HG02571 (cell line): ENCODE data around the gene DPYSL3.

Experiments
- ATAC-seq: cut with Tn5 transposase; IDR thresholded peaks from one replicate; pipeline ENCODE4 v1.9.1; 2021; ENCODE audit warnings: mild to moderate bottlenecking, moderate library complexity; ENCODE audit not compliant: unreplicated experiment

Gene DPYSL3

DNA sequence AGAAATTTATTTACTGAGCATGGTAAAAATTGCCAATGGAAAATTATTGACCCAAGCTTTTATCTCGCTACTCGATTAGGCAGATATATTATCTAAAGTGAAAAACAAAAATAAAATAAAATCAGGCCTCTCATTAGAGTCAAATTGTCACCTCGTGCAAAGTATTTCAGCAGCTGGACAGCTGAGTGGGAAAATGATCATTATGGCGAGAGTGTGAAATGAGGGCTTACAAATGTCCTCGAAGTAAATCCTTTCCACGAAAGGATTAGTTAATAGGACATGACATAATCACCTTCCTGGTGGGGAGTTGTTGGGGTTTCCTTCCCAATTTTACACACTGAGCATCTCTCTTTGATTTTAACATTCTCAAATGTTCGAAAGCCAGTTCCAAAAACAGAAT lies 5.4 kb upstream of the DPYSL3 start:
- ATAC-seq: no peak

DNA sequence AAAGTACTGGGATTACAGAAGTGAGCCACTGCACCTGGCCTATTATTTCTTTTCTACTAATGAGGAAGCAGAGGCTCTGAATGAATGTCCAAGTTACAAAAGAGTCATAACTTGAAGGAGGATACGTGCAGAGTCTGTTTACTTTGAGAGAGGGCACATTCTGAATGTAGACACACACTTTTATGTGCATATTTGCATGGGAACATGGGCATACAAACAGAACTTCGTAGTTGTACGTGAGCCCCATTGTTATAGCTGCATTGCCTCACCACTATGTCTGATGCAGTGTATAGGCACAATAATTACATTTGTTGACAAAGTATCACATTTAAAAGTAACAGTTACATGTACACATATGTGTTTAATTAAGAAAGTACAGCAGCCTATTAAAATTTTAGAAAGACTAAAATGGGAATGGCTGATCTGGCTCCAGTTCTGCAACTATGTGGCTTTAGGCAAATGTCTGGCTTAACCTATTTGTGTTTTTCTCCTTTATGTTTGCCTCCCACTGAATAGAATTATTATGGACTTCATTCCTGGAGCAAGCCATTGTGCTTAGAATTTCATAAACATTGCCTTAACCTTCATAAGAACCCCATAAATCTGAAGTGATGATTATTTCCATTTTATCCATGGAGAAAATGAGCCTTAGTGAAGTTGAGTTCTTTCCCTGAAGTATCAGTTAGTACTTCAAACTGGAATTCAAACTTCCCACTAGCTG lies 3.0 kb upstream of the DPYSL3 start:
- no peak for ATAC-seq

DNA sequence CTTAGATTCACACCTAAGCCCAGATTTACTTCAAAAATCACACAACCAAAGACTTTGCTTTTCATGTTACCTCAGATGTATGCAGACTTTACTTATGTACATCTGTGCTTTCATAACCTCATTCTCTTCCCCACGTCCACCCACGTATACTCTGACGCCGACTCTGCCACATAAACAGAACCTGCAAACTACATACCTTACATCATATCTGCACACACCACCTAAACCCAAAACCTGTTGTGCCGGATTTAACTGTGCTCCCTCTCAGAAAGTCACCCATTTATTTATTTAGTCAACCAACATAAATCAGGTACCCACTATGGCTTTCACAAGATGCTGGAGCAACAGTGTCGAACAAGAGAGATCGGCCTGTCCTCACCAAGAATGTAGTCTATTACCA lies 1.0 kb upstream of the DPYSL3 start:
- no peak for ATAC-seq

DNA sequence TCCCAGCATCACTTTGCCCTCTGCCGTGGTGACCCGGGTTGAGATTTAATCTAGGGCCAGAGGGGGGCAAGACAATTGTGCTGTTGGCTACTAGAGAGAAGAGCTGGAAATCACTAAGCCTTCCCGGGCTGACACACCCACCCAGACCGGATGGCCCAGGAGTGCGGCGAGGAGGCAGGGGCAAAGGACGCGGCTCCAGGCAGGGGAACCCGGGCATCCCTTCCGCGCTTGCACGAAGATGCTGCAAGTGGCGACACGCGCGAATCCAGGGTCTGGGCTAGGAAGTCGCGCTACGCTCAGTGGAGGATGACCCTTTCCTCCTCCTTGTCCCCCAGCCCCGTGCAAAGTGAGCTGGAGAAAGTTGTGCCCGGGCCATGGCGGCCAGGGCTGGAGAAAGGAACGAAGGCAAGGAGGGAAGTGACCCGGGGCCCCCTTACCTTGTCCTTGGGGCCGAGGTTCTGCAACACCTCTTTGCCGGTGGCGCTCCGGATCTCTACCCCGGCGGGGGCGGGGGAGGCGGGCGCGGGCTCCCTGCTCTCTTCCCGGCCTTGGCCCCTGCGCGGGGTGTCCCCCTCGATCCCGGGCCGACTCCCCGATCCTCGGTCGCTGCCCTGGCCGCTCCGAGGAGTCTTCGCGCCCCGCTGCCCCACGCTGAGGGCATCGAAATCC lies 693 bp downstream of the DPYSL3 start:
- ATAC-seq: no peak

DNA sequence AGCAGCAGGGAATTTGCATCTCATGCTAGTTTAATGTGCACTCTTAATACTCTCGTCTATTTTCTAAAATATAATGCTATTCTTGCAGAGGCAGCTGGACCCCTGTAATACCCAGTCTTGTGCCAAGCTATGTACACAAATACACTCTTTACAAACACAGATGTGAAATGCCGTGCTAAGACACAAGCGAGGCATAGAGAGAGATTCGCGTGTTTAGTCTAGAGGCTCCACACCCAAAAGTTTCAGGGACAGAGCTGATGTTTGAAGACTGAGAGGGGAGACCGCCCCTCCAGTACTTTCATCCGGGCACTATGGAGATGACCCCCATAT lies 1.2 kb downstream of the DPYSL3 start:
- ATAC-seq: no peak

DNA sequence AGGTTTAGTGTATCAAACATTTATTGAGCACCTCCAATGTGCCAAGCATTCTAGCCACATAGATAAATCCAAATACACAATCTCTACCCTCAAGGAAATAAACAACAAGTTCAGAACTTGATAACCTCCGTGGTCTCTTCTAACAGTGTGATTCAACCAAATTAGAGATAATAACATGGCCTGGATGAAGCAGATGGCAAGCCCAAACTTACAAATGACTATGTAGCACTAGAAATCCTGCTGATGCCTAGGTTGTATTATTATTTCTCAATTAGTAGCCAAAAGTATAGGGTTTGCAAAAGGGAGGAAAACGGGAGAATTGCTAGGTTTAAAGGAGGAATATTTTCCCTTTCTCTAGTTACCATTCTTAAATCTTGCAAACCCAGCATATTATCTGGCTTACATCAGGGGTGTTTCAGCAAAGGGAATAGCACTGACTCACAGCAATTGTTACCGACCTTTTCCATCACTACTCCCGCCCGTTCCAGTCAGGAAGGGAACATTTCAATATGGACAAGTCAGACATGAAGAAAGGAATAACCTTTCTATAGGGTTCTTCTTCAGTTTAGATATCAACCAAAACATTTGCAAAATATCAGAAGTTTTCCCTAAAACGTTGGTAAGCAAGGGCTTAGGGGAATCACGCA lies 2.3 kb downstream of the DPYSL3 start:
- ATAC-seq: no peak

DNA sequence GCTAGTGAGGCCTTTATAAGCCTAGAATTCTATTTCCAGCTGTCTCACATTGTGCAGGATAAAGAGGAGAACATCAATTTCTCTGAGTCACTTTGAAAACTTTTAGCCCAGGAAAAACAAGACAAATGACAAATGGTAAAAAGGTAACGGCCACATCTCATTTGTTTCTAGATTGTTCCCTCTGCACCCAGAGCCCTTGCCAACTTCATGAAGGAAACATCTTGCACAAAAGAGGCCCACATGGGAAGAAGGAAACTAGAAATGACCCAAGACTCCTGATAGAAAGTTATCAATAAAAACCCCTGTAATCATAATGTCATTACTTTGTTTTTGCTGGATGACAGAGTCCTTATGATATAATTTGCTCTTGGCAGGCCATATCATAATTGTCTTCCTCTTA lies 5.3 kb downstream of the DPYSL3 start:
- no peak for ATAC-seq

DNA sequence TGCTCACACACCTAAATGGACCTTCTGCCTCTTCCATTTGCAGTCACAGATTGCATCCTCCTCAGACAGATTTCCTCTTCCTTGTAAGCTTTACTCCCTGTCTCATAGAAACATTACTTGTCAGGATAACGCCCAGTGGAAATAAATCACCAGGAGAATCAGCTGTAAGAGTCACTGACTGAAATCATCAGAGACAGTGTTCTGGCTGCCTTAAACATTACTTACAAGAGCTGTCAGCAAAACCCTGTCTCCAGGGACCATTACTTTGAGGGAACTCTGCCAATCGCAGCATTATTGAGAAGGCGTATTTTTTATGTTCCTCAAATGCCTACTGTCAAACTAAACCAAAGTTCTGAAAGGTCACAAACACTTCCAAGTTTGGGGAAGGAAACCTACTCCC lies 5.9 kb downstream of the DPYSL3 start:
- ATAC-seq: no peak

DNA sequence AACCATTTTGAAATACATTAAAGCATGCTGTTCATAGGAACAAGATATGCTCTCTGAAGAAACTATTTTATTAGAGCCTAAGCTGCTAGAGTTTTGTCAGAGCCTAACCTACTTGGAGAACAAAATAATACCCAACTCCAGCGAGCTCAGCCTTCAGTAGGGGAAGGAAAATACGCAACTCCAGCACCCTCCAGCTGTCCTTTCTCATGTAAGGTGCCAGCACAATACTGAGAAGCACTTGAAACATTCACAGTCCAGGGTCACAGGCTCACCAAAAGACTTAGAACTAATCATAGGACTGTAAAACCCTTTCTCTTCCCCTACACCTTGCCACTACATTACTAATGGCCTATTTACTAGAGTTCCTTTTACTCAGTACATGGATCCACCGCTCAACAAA lies 18.9 kb downstream of the DPYSL3 start:
- no peak for ATAC-seq

DNA sequence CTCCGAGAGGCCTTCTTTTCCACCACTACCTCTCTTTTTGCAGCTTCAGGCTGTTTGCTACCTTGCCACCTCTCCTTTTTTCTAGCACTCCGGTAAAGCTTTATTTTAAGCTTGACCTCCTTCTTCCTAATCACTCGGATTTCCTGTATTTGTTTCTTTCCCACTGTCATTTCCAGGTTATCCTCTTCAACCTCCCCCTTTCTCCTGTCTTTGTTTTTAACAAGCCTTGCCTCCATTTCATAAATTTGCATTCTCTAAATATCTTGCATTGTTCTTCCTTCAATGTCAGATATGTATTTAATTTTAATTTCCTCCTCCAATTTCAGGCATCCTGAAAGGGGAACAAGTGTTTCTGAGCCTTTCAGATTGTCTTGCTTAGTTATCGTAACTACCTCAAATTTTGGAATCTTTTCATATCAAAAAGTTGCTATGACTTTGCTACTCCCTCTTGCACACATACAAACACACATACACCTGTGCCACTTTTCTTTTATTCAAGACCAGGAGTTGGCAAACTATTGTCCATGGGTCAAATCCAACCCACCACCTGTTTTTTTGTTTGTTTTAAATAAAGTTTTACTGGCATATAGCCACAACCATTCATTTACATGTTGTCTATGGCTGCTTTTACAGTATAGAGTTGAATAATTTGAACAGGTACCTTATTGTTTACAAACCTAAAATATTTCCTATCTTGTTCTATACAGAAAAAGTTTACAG lies 22.7 kb downstream of the DPYSL3 start:
- ATAC-seq: no peak

DNA sequence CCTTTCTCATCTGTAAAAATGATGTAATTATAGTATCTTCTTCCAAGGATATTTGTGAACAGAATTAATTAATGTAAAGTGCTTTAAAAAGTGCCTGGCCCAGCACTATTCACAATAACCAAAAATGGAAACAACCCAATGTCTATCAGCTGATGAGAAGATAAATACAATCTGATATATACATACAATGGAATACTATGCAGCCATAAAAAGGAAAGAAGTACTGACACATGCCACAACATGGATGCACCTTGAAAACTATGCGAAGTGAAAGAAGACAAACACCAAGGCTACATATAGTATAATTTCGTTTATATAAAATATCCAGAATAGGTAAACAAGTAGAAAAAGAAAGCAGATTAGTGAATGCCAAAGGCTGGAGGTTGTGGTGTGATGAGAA lies 24.1 kb downstream of the DPYSL3 start:
- ATAC-seq: no peak

DNA sequence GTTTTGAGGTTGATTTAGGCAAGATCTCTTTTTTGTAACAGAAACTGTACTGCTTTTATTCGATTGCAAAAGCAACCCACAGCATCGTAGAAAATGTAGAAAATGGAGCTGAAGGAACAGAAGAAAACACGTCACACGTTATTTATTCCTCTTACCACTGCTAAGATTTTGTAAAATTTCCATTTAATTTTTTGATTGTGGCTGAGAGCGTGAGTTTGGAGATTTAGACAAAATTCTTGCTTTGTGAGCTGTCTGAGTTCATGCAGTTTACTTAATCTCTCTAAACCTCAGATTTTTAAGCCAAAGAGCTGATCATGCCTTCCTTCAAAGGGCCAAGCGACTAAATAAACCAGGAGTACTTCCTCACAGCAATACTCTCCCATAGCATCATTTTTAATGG lies 24.8 kb downstream of the DPYSL3 start:
- no peak for ATAC-seq

DNA sequence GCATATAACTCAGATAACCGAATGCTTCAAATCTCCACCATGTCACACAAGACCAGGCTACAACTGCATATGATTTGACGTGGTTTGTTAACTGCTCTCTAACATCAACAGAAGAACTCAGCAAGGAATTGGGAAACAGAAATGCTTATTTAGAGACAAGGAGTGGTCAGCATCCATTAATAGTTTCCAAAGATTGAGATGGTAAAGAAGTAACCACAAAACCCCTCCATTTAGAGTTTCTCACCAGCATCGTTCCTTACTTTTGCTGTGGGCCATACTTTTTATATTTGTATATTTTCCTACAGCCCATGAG lies 25.2 kb downstream of the DPYSL3 start:
- ATAC-seq: no peak

DNA sequence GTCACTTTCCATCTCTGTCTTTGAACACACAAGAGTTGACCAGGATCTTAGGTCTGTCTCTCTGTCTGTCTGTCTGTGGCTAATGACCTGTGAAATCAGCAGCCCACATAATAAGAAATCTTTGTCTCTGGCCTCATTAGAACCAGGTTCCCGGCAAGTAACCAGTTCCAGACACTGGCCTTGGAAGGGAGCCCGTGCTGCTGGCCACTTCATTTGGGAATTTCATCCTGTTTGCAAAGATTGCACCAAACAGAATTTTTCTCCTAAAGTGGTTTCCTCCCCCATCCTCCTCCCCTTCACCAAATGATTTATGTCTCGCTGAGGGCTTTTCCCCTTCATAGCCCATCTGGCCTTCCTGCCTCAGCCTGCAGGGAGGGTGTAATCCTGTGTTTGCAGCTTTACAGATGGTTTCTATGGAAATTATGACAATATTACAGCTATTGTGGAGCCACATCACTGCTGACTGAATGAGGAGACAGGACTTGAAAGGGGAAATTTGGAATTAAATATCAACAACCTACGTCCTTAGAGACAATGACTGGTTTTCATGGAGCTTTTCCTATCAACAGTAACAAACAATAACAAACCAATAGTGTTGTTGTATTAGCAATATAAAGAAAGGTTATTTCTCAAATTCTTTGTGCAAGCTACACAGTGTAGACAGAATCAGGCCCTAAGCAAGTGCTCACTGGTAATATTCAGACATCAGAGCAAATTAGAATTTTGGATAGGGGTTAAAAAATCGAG lies 25.7 kb downstream of the DPYSL3 start:
- ATAC-seq: no peak

DNA sequence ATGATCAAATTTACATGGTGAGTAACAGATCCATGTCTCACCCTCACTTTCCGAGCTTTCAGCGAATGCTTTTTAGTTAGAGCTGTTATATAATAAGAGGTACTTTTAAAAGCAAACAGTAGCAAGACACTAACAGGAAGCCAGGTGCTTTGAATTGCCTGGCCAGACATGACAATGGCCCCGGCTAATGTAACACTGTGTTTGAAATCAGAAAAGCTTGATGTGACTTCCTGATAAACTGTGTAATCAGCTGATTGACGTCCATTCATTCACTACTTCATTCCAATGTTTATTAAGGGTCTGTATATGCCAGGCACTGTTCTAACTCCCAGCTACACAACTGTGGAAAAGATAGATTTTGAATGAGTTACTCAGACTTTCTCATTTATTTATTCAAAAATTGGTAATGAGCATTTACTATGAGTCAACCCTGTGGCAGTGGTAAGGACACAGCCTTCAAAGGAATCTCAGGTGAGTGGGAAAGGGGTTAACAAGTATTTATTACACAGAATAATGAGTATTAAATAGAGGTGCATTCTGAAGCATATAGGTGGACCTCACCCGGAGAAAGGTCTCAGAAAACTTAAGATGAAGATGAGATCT lies 26.6 kb downstream of the DPYSL3 start:
- ATAC-seq: no peak

DNA sequence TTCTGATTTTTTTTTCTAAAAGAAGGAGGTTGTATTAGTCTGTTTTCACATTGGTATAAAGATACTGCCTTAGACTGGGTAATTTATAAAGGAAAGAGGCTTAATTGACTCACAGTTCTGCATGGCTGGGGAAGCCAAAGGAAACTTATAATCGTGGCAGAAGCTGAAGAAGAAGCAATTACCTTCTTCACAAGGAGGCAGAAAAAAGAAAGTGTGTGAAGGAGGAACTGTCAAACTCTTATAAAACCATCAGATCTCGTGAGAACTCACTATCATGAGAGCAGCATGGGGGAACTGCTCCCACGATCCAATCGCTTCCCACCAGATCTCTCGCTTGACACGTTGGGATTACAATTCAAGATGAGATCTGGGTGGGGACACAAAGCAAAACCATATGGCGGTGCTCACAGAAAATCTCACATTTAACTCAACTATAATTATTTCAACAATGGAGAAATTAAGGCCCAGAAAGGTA lies 27.1 kb downstream of the DPYSL3 start:
- ATAC-seq: no peak

DNA sequence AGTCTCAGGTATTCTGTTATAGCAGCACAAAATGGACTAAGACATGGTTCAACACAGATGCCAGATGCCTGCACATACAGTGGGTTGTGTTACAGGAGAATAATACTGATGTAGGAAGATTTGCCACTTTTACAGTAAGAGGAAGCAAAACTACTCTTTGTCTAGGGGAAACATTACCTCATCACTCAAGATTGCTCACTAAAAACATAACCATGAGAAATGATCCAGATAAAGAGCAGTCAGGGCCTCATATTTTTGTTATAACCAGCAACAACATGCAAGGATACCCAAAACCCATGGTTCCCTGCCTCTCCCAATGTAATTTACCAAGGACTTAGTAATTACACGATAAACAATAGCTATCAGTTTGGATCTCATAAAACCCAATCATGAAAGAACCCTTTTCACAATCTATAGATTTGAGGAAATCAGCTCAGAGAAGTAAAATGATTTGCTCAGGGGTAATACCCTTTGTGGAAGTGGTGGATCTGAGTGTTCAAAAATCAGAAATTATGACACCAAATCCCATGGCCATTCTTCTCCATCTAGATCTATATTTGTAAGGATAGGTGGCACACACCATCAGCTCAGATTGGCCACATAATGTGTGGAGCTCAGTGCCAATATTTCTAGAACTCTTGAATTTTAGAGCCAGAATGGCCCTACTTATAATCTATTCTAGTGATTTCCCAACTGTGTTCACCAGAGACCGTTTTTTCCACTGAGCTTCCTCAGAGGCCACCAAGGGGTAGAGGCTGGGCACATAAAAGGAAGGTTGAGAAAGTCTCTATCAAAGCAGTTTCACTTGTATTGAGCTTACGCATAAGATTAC lies 27.8 kb downstream of the DPYSL3 start:
- peak; percentile 73 for ATAC-seq

DNA sequence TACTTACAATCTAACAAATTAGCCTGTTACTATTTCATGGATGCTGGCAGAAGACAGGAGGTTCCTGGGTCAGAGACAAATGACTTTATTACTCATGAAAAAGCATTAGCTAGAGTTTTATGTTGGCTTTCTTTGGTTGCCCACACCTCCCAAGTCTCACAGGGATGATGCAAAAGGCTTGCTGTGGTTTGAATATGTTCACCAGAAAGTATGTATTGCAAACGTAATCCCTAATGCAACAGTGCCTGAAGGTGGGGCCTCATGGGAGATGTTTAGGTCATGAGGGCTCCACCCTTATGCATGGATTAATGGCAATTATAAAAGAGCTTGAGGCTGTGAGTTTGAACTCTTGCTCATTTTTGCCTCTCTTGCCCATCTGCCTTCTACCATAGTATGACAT lies 28.5 kb downstream of the DPYSL3 start:
- no peak for ATAC-seq

DNA sequence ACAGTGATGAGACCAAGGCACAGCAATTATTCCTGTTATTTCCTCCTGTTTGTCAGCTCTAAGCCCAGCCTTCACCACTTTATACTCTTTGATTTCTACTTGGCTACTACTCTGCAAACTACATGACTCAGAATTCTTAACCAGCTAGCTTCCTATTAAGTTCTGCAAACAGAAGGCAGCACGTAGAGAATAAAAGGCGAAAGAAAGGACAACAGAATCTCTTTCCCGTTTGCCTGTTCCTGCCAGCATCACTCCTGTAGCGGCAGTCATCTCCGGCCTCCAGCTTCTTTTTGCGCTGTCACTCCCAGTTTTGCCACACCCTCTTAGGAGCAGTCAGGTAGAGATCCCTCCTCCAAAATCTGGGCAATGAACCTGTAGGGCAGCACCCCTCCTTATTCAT lies 29.9 kb downstream of the DPYSL3 start:
- no peak for ATAC-seq

DNA sequence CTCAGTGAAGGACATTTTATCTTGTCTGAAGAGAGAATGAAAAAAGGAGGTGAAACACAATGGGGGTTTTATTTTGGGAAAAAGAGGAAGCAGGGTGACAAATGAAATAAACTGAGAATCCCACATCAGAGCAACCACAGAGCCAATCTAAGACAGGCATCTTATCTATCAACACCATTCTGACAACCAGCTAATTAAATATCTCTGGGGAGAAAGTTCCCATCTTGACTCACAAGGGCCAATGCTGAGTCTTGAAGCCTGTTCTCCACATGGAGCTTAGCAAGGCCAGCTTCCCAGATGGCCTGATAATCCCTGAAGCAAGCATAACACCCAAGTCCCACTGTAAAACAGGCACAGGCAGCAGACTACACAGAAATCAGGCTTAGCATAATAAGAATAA lies 30.4 kb downstream of the DPYSL3 start:
- no peak for ATAC-seq
